GM23338 (cell line): ENCODE measurements around the gene GCG. TPM values are rescaled to one million over a fixed set of nuclear protein-coding genes. Genes with fewer than 3 reads are reported as not detected.

ENCODE experiments used
- ATAC-seq: fragments of 200-7000 bp; cut with Tn5 transposase; 3 replicates; pipeline ENCODE4 v1.9.1; 2020
- DNase-seq: peaks from one replicate; pipeline ENCODE4 v3.0.0-alpha.2; 2015; ENCODE audit warnings: low spot score
- H2AFZ ChIP-seq: fragments of 200-600 bp; sonication (generic); 2 replicates; pipeline ENCODE4 v1.8.0; 2016; ENCODE audit warnings: antibody characterized with exemption, mild to moderate bottlenecking, moderate library complexity
- H3F3A ChIP-seq: fragments of 200-600 bp; sonication (generic); replicated peaks from 2 replicates; pipeline ENCODE4 v1.8.0; 2017; ENCODE audit warnings: antibody characterized with exemption, mixed run types, low read depth
- H3K27ac ChIP-seq: fragments of 200-600 bp; sonication (generic); 2 replicates; pipeline ENCODE4 v1.6.1; 2016; ENCODE audit warnings: low read depth
- H3K27me3 ChIP-seq: fragments of 200-600 bp; sonication (generic); 2 replicates; pipeline ENCODE4 v1.8.0; 2016; ENCODE audit warnings: mild to moderate bottlenecking, mixed run types, moderate library complexity; ENCODE audit not compliant: insufficient read depth
- H3K36me3 ChIP-seq: fragments of 200-600 bp; sonication (generic); 2 replicates; pipeline ENCODE4 v1.8.0; 2016; ENCODE audit warnings: mild to moderate bottlenecking; ENCODE audit not compliant: insufficient read depth
- H3K4me1 ChIP-seq: fragments of 200-600 bp; sonication (generic); 2 replicates; pipeline ENCODE4 v1.8.0; 2016; ENCODE audit warnings: mild to moderate bottlenecking, moderate library complexity; ENCODE audit not compliant: insufficient read depth
- H3K4me2 ChIP-seq: fragments of 200-600 bp; sonication (generic); 2 replicates; pipeline ENCODE4 v1.7.1; 2017; ENCODE audit warnings: mixed run types
- H3K4me3 ChIP-seq: fragments of 200-600 bp; sonication (generic); 2 replicates; pipeline ENCODE4 v1.6.1; 2016; ENCODE audit warnings: mixed run types
- H3K79me2 ChIP-seq: fragments of 200-600 bp; sonication (generic); replicated peaks from 2 replicates; pipeline ENCODE4 v1.8.0; 2017; ENCODE audit warnings: mild to moderate bottlenecking; ENCODE audit not compliant: insufficient read depth
- H3K9me2 ChIP-seq: fragments of 200-600 bp; sonication (generic); 2 replicates; pipeline ENCODE4 v1.8.0; 2017; ENCODE audit not compliant: insufficient read depth
- H4K20me1 ChIP-seq: fragments of 200-600 bp; sonication (generic); replicated peaks from 2 replicates; pipeline ENCODE4 v1.8.0; 2017; ENCODE audit warnings: mild to moderate bottlenecking; ENCODE audit not compliant: insufficient read depth
- H3K27ac Mint-ChIP-seq: 2 replicates; pipeline ENCODE4 v1.8.0; 2020; ENCODE audit warnings: inconsistent platforms, mild to moderate bottlenecking, moderate library complexity, mixed read lengths
- H3K27me3 Mint-ChIP-seq: 3 replicates; pipeline ENCODE4 v1.8.0; 2022; ENCODE audit warnings: low read depth, mild to moderate bottlenecking, moderate library complexity, mixed read lengths, inconsistent platforms; ENCODE audit not compliant: insufficient read depth, poor library complexity
- H3K36me3 Mint-ChIP-seq: 3 replicates; pipeline ENCODE4 v1.8.0; 2021; ENCODE audit warnings: low read depth, mild to moderate bottlenecking, inconsistent platforms, moderate library complexity, mixed read lengths
- H3K4me1 Mint-ChIP-seq: 3 replicates; pipeline ENCODE4 v1.8.0; 2020; ENCODE audit warnings: mild to moderate bottlenecking, inconsistent platforms, mixed read lengths
- H3K4me3 Mint-ChIP-seq: 3 replicates; pipeline ENCODE4 v1.8.0; 2021; ENCODE audit warnings: moderate library complexity, mild to moderate bottlenecking, inconsistent platforms, mixed read lengths
- H3K9me3 Mint-ChIP-seq: 3 replicates; pipeline ENCODE4 v1.8.0; 2020; ENCODE audit warnings: moderate library complexity, mild to moderate bottlenecking, inconsistent platforms, mixed read lengths
- CTCF ChIP-seq, 2 experiments: fragments of 200-600 bp in 1 of 2; sonication (generic) in 1 of 2; conservative IDR thresholded peaks; 2 replicates each; pipeline versions ENCODE4 v1.5.1 to v1.6.1; 2016 to 2017; ENCODE audit warnings: antibody characterized with exemption in 2 of 2, low read depth in 2 of 2, mild to moderate bottlenecking in 2 of 2, moderate library complexity in 1 of 2
- ETS1 ChIP-seq: IDR thresholded peaks from 2 replicates; pipeline ENCODE4 v1.6.1; 2016; ENCODE audit warnings: antibody characterized with exemption
- NANOG ChIP-seq: IDR thresholded peaks from 2 replicates; pipeline ENCODE4 v1.6.1; 2016; ENCODE audit warnings: antibody characterized with exemption, borderline replicate concordance
- POLR2AphosphoS5 ChIP-seq: IDR thresholded peaks from 2 replicates; pipeline ENCODE4 v1.6.1; 2016; ENCODE audit warnings: antibody characterized with exemption, low read depth
- STAT1 ChIP-seq: IDR thresholded peaks from one replicate; pipeline ENCODE4 v1.6.1; 2016; ENCODE audit warnings: antibody characterized with exemption; ENCODE audit not compliant: unreplicated experiment
- ZNF331 ChIP-seq: fragments of 250-450 bp; sonication (Bioruptor Pico); IDR thresholded peaks from 2 replicates; pipeline ENCODE4 v1.5.0; 2020; ENCODE audit warnings: low read depth, mild to moderate bottlenecking, moderate library complexity
- ZNF462 ChIP-seq: fragments of 250-450 bp; sonication (Bioruptor Pico); IDR thresholded peaks from 2 replicates; pipeline ENCODE4 v1.5.0; 2020; ENCODE audit warnings: mild to moderate bottlenecking, moderate library complexity
- polyA plus RNA-seq: library from polyadenylated mRNA; unstranded; fragments of >200 nt; fragmentation: Nextera tagmentation; extraction: Ambion mirVana; gene quantifications from 2 replicates; pipeline ENCODE4 v1.2.1, GENCODE V29; 2016
- total RNA-seq: library from RNA; depleted of rRNA; stranded (reverse); fragments of >200 nt; shearing (Covaris generic); gene quantifications from 2 replicates; pipeline ENCODE4 v1.2.3, GENCODE V29; 2014

Gene GCG
- total and polyA plus RNA-seq, 2 experiments from 2014 or later, result not detected

GRCh38 chr2:162196638-162197037 lies 44.6 kb upstream of the GCG start:
- Histone ChIP-seq H3K27me3 (no peaks in the 10 kb centered on the region), H2AFZ (no peak overlapping the region; the same call in 1 of the 2 replicates), H3K36me3 (no peaks in the 10 kb centered on the region), H3K79me2 (no peaks in the 10 kb centered on the region), H4K20me1 (no peaks in the 10 kb centered on the region), H3F3A (no peaks in the 10 kb centered on the region), H3K9me2 (no peaks in the 10 kb centered on the region), H3K4me1 (no peaks in the 10 kb centered on the region), H3K4me2 (no peak overlapping the region), H3K4me3 (no peak overlapping the region), H3K27ac (no peak overlapping the region)
- Mint-ChIP-seq H3K27me3 (peaks cover 4% of the 10 kb centered on the region), H3K36me3 (no peaks in the 10 kb centered on the region), H3K9me3 (no peaks in the 10 kb centered on the region), H3K4me1 (peaks cover 7% of the 10 kb centered on the region; the same call in 2 of the 3 replicates), H3K4me3 (no peak overlapping the region), H3K27ac (no peak overlapping the region)
- ATAC-seq (no peak), DNase-seq (no peak)
- TF ChIP-seq CTCF (conservative IDR thresholded peaks at IDR 0.05; ENCODE audit: low read depth in 2 of 2) (no peak), POLR2AphosphoS5 (no peak), NANOG (no peak), ETS1 (no peak), STAT1 (no peak), ZNF331 (CRISPR knock-in tag) (no peak), ZNF462 (CRISPR knock-in tag) (no peak)
